Measurements from ENCODE around the gene RTL5. TPM values are rescaled to one million over a fixed set of nuclear protein-coding genes. Genes with fewer than 3 reads are reported as not detected.
A peak's percentile ranks its signal among the peaks of the same experiment; 100 is the strongest.

RTL5 gene
- total RNA-seq, 2 experiments from 2014 or later, result 0.13 TPM

DNA sequence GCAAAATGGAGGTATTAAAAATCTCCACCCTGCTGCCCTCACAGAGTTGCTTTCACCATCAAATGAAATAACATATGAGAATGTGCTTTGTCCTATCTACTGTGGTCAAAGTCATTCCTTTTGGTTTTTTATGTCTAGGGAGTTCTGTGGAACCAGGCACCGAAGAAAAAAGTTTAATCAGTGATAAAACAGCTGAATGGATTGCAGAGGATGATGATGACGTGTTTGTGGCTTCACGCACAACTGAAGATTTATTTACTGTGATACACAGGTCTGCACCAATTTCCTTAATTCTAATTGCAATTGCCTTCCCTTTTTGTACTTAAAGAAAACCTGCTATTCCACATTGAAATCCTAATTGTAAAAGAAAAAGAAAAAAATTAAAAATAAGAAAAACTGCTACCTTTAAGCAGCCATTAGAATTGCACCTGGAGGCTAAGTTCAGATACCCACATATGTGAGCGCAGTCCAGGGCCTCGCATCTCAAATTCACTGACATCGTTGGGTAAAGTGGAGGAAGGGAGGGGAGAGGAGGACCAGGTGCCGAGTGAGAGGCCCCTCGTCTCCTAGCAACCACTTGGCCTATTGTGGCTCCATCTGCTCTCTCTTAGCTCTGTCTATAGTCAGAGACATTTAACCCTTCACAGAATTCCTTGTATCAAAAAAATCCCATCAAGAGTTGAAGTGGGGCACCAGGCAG, 10.5 kb upstream of the RTL5 start:
- Mint-ChIP-seq H3K27me3 (peaks cover 32% of the 10 kb centered on the region), H3K36me3 (ENCODE audit: low read depth) (peaks cover 17% of the 10 kb centered on the region), H3K4me3 (no peak overlapping the region), H3K27ac (no peak overlapping the region), H3K9me3 (no peaks in the 10 kb centered on the region), H3K4me1 (peaks cover 38% of the 10 kb centered on the region)
- DNase-seq, result no peak
- ChIA-PET POLR2A (interaction anchor here (0.8 kb wide), 1 partner anchor 11 kb away, joined by 3 read pairs; the partner anchor contains the start of gene RTL5), CTCF (interaction anchor here (1.5 kb wide), 1 partner anchor 123 kb away, joined by 3 read pairs; no protein-coding TSS in a partner anchor)

DNA sequence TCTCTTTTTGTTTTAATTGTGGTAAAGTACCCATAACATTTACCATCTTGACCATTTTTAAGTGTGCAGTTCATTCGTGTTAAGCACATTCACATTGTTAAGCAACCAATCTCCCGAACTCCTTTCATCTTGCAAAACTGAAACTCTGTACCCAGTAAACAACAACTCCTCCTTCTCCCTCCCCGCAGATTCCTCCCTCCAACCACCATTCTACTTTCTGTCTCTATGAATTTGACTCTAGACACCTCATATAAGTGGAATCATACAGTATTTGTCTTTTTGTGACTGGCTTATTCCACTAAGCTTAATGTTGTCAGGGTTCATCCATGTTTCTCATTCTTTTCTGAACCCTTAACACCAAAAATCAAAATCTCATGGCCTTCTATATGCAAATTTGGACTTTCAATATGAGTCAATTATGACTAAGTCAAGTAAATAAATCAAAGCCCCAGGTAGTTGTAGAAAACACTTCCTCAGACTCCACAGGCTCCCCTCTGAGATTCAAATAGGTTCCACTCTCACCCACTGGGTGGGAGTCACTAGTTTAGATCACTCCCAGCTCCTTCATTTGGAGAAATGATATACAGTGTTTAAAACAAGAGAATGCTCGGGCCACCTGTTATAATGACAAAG, 9.8 kb upstream of the RTL5 start:
- peak overlapping the region; percentile 33 for H3K4me3 Mint-ChIP-seq
- POLR2A ChIA-PET, result interaction anchor here (0.8 to 1.2 kb wide), 2 partner anchors 10 kb away, joined by 3 to 4 read pairs; partner anchors contain the start of gene RTL5

GRCh38 chrX:72139538-72139937, 7.8 kb upstream of the RTL5 start:
- Mint-ChIP-seq H3K27me3 (peaks cover 36% of the 10 kb centered on the region), H3K4me3 (no peak overlapping the region), H3K36me3 (ENCODE audit: low read depth) (peaks cover 17% of the 10 kb centered on the region), H3K27ac (no peak overlapping the region), H3K4me1 (peaks cover 36% of the 10 kb centered on the region), H3K9me3 (no peaks in the 10 kb centered on the region)
- POLR2A ChIA-PET, result no interaction called here
- CTCF ChIA-PET, result no interaction called here
- DNase-seq, result no peak

More for the DNA sequence above, 9.8 kb upstream of the RTL5 start:
- H3K4me1 Mint-ChIP-seq, result peaks cover 38% of the 10 kb centered on the region
- DNase-seq, result no peak
- CTCF ChIA-PET, result interaction anchor here (1.0 kb wide), 1 partner anchor 10 kb away, joined by 3 read pairs; the partner anchor contains the start of gene RTL5
- peak overlapping the region; percentile 63 for H3K27ac Mint-ChIP-seq
- no peaks in the 10 kb centered on the region for H3K9me3 Mint-ChIP-seq
- peaks cover 33% of the 10 kb centered on the region for H3K27me3 Mint-ChIP-seq
- peaks cover 17% of the 10 kb centered on the region for H3K36me3 Mint-ChIP-seq (ENCODE audit: low read depth)

GRCh38 chrX:72137846-72138495, 6.3 kb upstream of the RTL5 start:
- no peak overlapping the region for H3K4me3 Mint-ChIP-seq
- H3K27me3 Mint-ChIP-seq, result peaks cover 43% of the 10 kb centered on the region
- H3K9me3 Mint-ChIP-seq, result no peaks in the 10 kb centered on the region
- ChIA-PET CTCF (no interaction called here), POLR2A (interaction anchor here (1.1 kb wide), 1 partner anchor 10 kb away, joined by 3 read pairs; no protein-coding TSS in a partner anchor)
- no peak for DNase-seq
- H3K36me3 Mint-ChIP-seq (ENCODE audit: low read depth), result peaks cover 17% of the 10 kb centered on the region
- peaks cover 22% of the 10 kb centered on the region for H3K4me1 Mint-ChIP-seq
- H3K27ac Mint-ChIP-seq, result no peak overlapping the region

GRCh38 chrX:72133851-72134546, 2.3 kb upstream of the RTL5 start:
- no peak overlapping the region for H3K27ac Mint-ChIP-seq
- ChIA-PET CTCF (no interaction called here), POLR2A (no interaction called here)
- no peak overlapping the region for H3K4me3 Mint-ChIP-seq
- peaks cover 3% of the 10 kb centered on the region for H3K36me3 Mint-ChIP-seq (ENCODE audit: low read depth)
- H3K4me1 Mint-ChIP-seq, result peaks cover 3% of the 10 kb centered on the region
- DNase-seq, result no peak
- no peaks in the 10 kb centered on the region for H3K9me3 Mint-ChIP-seq
- peaks cover 56% of the 10 kb centered on the region for H3K27me3 Mint-ChIP-seq

DNA sequence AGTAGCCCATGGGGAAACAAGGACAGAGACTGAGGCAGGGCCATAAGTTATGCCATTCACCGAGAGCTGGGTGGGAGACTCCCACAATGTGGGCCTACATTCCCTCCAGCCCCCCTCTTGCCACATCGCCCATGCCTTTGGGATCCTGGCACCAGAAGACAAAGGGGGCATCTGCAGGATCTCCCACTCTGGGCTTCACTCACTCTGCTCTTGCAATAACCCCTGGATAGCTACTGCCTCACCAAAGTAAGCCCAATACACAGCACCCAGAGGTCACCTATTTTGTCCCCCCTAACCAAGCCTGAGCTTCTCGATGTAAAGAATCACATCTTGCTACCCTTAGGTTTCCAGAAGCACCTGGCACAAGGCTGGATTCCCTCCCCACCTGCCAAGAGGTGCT, 741 bp upstream of the RTL5 start:
- peaks cover 3% of the 10 kb centered on the region for H3K36me3 Mint-ChIP-seq (ENCODE audit: low read depth)
- no peak overlapping the region for H3K4me3 Mint-ChIP-seq
- H3K9me3 Mint-ChIP-seq, result no peaks in the 10 kb centered on the region
- ChIA-PET POLR2A (interaction anchor here (0.8 to 1.4 kb wide), 4 partner anchors 9 to 50 kb away, joined by 3 to 5 read pairs (median 4); partner anchors contain the start of gene PIN4), CTCF (interaction anchor here (0.6 to 1.8 kb wide), 6 partner anchors 9 to 128 kb away, joined by 3 to 10 read pairs (median 3); partner anchors contain the start of gene PIN4)
- no peak overlapping the region for H3K27ac Mint-ChIP-seq
- H3K27me3 Mint-ChIP-seq, result peaks cover 64% of the 10 kb centered on the region
- DNase-seq, result no peak
- H3K4me1 Mint-ChIP-seq, result peaks cover 5% of the 10 kb centered on the region

DNA sequence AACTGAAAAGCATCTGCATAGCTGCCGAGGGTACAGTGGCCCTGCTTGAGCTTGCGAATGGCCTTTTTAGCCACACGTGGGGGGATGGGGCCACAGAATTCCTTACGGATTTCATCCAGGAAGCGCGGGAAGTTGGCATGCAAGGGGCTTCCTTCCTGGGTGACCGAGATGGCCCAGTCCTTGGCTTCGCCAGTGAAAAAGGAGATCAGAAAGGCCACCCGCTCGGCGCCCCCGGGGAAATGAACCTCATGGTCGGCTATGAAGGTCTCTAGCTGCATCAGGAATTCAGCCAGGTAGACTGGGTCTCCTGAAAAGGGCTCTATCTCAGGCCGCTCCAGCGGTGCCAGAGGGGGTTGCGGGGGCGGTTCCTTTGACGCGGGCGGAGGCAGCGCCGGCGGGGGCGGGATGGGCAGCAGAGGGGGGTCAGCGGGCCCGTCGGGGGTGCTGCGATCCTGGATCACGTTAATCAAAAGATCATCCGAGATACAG, 909 bp downstream of the RTL5 start:
- H3K9me3 Mint-ChIP-seq, result no peaks in the 10 kb centered on the region
- no peak overlapping the region for H3K27ac Mint-ChIP-seq
- DNase-seq, result no peak
- CTCF ChIA-PET, result interaction anchor here (1.8 to 2.0 kb wide), 2 partner anchors 109 to 113 kb away, joined by 6 to 10 read pairs; no protein-coding TSS in a partner anchor
- H3K4me1 Mint-ChIP-seq, result peaks cover 15% of the 10 kb centered on the region
- no peak overlapping the region for H3K4me3 Mint-ChIP-seq
- POLR2A ChIA-PET, result interaction anchor here (1.3 kb wide), 1 partner anchor 11 kb away, joined by 3 read pairs; no protein-coding TSS in a partner anchor
- peaks cover 59% of the 10 kb centered on the region for H3K27me3 Mint-ChIP-seq
- peaks cover 3% of the 10 kb centered on the region for H3K36me3 Mint-ChIP-seq (ENCODE audit: low read depth)

GRCh38 chrX:72130156-72130761, 1.5 kb downstream of the RTL5 start:
- CTCF ChIA-PET, result interaction anchor here (1.0 to 2.0 kb wide), 2 partner anchors 108 to 112 kb away, joined by 3 to 6 read pairs; no protein-coding TSS in a partner anchor
- H3K4me3 Mint-ChIP-seq, result no peak overlapping the region
- H3K36me3 Mint-ChIP-seq (ENCODE audit: low read depth), result peaks cover 3% of the 10 kb centered on the region
- peaks cover 15% of the 10 kb centered on the region for H3K4me1 Mint-ChIP-seq
- DNase-seq, result no peak
- no peaks in the 10 kb centered on the region for H3K9me3 Mint-ChIP-seq
- POLR2A ChIA-PET, result no interaction called here
- H3K27ac Mint-ChIP-seq, result no peak overlapping the region
- H3K27me3 Mint-ChIP-seq, result peaks cover 58% of the 10 kb centered on the region

DNA sequence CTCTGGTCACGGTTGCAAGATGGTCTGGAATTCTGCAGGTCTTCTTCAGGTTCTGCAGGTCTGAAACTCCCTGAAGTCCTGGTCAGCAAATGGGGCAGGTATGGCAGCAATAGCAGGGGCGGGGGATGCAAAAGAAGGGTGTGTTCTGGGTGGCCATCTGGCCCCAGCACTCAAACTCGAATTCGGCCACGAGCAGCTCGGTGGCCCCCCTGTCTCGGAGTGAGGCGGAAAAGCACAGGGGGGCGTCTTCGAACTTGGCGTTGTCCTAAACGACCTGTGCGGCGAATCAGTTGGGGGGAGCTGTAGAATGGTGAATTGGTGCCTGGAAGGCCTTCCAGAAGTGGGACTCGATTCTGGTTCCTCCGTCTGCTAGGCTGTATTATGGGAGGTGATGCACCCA, 2.1 kb downstream of the RTL5 start:
- Mint-ChIP-seq H3K27ac (no peak overlapping the region), H3K27me3 (peaks cover 52% of the 10 kb centered on the region), H3K4me1 (peaks cover 21% of the 10 kb centered on the region), H3K9me3 (no peaks in the 10 kb centered on the region), H3K4me3 (no peak overlapping the region), H3K36me3 (ENCODE audit: low read depth) (peaks cover 6% of the 10 kb centered on the region)
- POLR2A ChIA-PET, result no interaction called here
- no peak for DNase-seq
- CTCF ChIA-PET, result interaction anchor here (1.0 to 2.0 kb wide), 2 partner anchors 108 to 111 kb away, joined by 3 to 6 read pairs; no protein-coding TSS in a partner anchor

DNA sequence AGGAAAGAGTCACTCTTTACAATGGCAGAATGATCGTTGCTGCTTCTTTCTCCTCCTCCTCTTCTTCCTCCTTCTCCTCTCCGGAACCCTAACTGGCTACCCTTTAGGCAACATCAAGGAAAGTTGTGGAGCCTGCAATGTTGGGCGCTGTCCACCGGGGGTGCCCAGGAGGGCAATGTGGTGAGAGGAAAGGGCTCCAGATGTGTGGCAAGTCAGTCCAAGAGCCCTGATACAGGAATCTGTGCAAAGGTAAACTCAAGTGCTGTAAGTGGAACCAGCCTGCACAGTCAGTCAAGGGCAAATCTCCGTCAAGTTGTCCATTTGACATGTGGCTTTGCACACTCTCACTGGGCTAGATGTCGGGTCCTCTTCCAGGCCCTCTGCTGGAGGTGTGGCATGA, 2.8 kb downstream of the RTL5 start:
- H3K9me3 Mint-ChIP-seq, result no peaks in the 10 kb centered on the region
- peaks cover 29% of the 10 kb centered on the region for H3K4me1 Mint-ChIP-seq
- ChIA-PET POLR2A (no interaction called here), CTCF (interaction anchor here (6.9 kb wide), 1 partner anchor 109 kb away, joined by 95 read pairs; no protein-coding TSS in a partner anchor)
- H3K36me3 Mint-ChIP-seq (ENCODE audit: low read depth), result peaks cover 6% of the 10 kb centered on the region
- no peak overlapping the region for H3K27ac Mint-ChIP-seq
- no peak for DNase-seq
- H3K27me3 Mint-ChIP-seq, result peaks cover 50% of the 10 kb centered on the region
- no peak overlapping the region for H3K4me3 Mint-ChIP-seq

DNA sequence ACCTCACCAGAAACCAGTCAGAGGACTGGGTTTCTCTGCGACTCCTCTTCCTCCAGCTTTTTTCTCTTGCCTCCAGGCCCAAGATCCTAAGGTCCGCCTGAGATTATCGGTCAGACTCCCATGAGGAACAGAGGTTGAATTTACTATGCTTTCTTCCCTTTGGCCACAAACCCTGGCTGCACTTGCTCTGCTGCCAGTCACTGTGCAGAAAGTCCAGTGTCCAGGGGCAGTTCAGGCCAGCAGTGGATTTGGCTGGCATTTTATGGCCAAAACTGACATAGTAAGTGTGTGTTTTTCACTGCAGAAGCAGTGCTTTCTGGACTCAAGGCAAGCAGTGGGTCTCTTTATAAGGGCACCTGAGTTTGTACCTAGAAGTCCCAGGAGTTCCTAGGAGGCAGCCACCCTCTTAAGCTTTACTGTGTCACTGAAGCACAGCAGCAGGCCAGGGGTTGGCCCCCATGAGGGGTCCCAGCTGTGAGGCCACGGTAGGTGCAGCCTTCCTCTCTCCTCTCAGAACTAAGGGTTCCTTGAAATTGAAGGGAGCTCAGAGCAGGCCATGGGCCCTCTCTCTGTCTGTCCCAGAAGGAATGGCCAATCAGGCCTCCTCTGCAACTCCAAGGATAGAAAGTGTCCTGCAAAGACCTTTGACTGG, 3.4 kb downstream of the RTL5 start:
- no peak overlapping the region for H3K4me3 Mint-ChIP-seq
- H3K4me1 Mint-ChIP-seq, result peaks cover 35% of the 10 kb centered on the region
- H3K27me3 Mint-ChIP-seq, result peaks cover 48% of the 10 kb centered on the region
- ChIA-PET POLR2A (interaction anchor here (0.7 to 4.0 kb wide), 2 partner anchors 42 to 108 kb away, joined by 3 to 35 read pairs; no protein-coding TSS in a partner anchor), CTCF (interaction anchor here (1.0 to 6.9 kb wide), 3 partner anchors 109 to 150 kb away, joined by 3 to 95 read pairs (median 3); no protein-coding TSS in a partner anchor)
- H3K36me3 Mint-ChIP-seq (ENCODE audit: low read depth), result peaks cover 6% of the 10 kb centered on the region
- no peak for DNase-seq
- H3K9me3 Mint-ChIP-seq, result no peaks in the 10 kb centered on the region
- H3K27ac Mint-ChIP-seq, result no peak overlapping the region
